ENCODE data around the gene RFTN2. TPM values are rescaled to one million over a fixed set of nuclear protein-coding genes. Genes with fewer than 3 reads are reported as not detected.

RFTN2 gene
- total RNA-seq, 3 donors from 2014 or later, result 2.3 to 21.1 (median 7.6) TPM

GRCh38 chr2:197708331-197708730, 32.9 kb upstream of the RFTN2 start:
- Histone ChIP-seq H3K27me3 (no peaks in the 10 kb centered on the region), H3K4me1 (peaks cover 0 to 25% of the 10 kb centered on the region in 2 donors), H3K27ac (no peak overlapping the region), H3K4me3 (peak overlapping the region in 1 of 3 donors; percentile 3), H3K36me3 (no peaks in the 10 kb centered on the region), H3K9me3 (no peaks in the 10 kb centered on the region)
- TF ChIP-seq POLR2AphosphoS5 (IDR thresholded peaks at IDR 0.05) (no peak), POLR2A (IDR thresholded peaks at IDR 0.05) (no peak), CTCF (IDR thresholded peaks at IDR 0.05) (no peak)
- no peak for DNase-seq (ENCODE audit: low spot score in 2 of 2)
- intact Hi-C loops (cut with DNase I; ENCODE audit: low total_unique reads), result no loop called here

- intact Hi-C loops (cut with DNase I; ENCODE audit: low total_unique reads), result no loop called here
- Histone ChIP-seq H3K4me1 (peaks cover 0 to 25% of the 10 kb centered on the region in 2 donors), H3K27ac (no peak overlapping the region), H3K4me3 (peak overlapping the region in 2 of 3 donors; percentile 81 to 87), H3K36me3 (no peaks in the 10 kb centered on the region), H3K9me3 (no peaks in the 10 kb centered on the region), H3K27me3 (no peaks in the 10 kb centered on the region)
- TF ChIP-seq CTCF (IDR thresholded peaks at IDR 0.05) (peak; percentile 55 to 66 (median 65)), POLR2A (IDR thresholded peaks at IDR 0.05) (no peak), POLR2AphosphoS5 (IDR thresholded peaks at IDR 0.05) (no peak)
- DNase-seq (ENCODE audit: low spot score in 2 of 2), result no peak
Measured at GRCh38 chr2:197707316-197708213, 32.2 kb upstream of the RFTN2 start.

- Histone ChIP-seq H3K9me3 (no peaks in the 10 kb centered on the region), H3K4me3 (peak overlapping the region; percentile 81 to 90 (median 87)), H3K27ac (no peak overlapping the region), H3K27me3 (no peaks in the 10 kb centered on the region), H3K4me1 (peaks cover 0 to 25% of the 10 kb centered on the region in 2 donors), H3K36me3 (no peaks in the 10 kb centered on the region)
- TF ChIP-seq POLR2AphosphoS5 (IDR thresholded peaks at IDR 0.05) (no peak), CTCF (IDR thresholded peaks at IDR 0.05) (no peak), POLR2A (IDR thresholded peaks at IDR 0.05) (no peak)
- intact Hi-C loops (cut with DNase I; ENCODE audit: low total_unique reads), result no loop called here
- DNase-seq (ENCODE audit: low spot score in 2 of 2), result no peak
Measured at GRCh38 chr2:197706839-197707207, 31.4 kb upstream of the RFTN2 start.

GRCh38 chr2:197705912-197706838, 30.8 kb upstream of the RFTN2 start:
- Histone ChIP-seq H3K4me3 (peak overlapping the region; percentile 81 to 90 (median 87)), H3K36me3 (no peaks in the 10 kb centered on the region), H3K27ac (peak overlapping the region; percentile 36 to 78), H3K4me1 (peaks cover 0 to 25% of the 10 kb centered on the region in 2 donors), H3K27me3 (no peaks in the 10 kb centered on the region), H3K9me3 (no peaks in the 10 kb centered on the region)
- no peak for TF ChIP-seq CTCF (IDR thresholded peaks at IDR 0.05)
- no peak for TF ChIP-seq POLR2A (IDR thresholded peaks at IDR 0.05)
- no peak for TF ChIP-seq POLR2AphosphoS5 (IDR thresholded peaks at IDR 0.05)
- intact Hi-C loops (cut with DNase I; ENCODE audit: low total_unique reads), result no loop called here
- DNase-seq (ENCODE audit: low spot score in 2 of 2), result peak in 1 of 2 donors; percentile 54
